22Rv1 (cell line): ENCODE results near the gene KIAA1217.
"Not testable (repeated sequence)": the region's sequence is repeated elsewhere in the genome, so short reads cannot be mapped to it uniquely, and the experiment has no call there.

Experiments
- H3K27ac ChIP-seq: fragments of 450-650 bp; 2 replicates; pipeline ENCODE4 v1.5.1; 2017
- ZFX ChIP-seq: fragments of 450-650 bp; IDR thresholded peaks from 2 replicates; pipeline ENCODE4 v1.6.1; 2017; ENCODE audit warnings: antibody characterized with exemption, borderline replicate concordance
- TF ChIP-seq, protein P1 (sequence below): fragments of 450-650 bp; IDR thresholded peaks from 2 replicates; pipeline ENCODE4 v1.5.1; 2017; ENCODE audit warnings: mild to moderate bottlenecking

Gene KIAA1217

DNA sequence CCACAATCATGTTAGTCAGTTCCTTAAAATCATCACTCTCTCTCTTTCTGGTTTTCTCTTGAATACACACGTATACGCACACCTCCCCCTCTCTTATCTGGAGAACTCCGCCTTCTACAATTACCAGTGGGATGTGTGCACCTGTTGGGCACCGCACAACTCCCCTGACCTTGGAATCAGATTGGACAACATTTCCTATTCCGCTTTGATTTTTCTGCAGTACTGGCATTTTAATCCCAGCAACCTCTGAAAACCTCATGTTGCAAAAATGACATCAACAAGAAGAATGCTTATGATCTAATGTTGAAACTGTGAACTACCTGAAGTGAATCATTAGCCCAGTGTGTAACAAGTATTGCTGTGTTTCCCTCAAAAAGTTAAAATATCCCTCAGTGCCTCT is 109.6 kb downstream of the KIAA1217 start:
- TF ChIP-seq, protein P1, sequence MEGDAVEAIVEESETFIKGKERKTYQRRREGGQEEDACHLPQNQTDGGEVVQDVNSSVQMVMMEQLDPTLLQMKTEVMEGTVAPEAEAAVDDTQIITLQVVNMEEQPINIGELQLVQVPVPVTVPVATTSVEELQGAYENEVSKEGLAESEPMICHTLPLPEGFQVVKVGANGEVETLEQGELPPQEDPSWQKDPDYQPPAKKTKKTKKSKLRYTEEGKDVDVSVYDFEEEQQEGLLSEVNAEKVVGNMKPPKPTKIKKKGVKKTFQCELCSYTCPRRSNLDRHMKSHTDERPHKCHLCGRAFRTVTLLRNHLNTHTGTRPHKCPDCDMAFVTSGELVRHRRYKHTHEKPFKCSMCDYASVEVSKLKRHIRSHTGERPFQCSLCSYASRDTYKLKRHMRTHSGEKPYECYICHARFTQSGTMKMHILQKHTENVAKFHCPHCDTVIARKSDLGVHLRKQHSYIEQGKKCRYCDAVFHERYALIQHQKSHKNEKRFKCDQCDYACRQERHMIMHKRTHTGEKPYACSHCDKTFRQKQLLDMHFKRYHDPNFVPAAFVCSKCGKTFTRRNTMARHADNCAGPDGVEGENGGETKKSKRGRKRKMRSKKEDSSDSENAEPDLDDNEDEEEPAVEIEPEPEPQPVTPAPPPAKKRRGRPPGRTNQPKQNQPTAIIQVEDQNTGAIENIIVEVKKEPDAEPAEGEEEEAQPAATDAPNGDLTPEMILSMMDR, result no peak
- TF ChIP-seq ZFX, result no peak
- no peak overlapping the region for H3K27ac ChIP-seq

DNA sequence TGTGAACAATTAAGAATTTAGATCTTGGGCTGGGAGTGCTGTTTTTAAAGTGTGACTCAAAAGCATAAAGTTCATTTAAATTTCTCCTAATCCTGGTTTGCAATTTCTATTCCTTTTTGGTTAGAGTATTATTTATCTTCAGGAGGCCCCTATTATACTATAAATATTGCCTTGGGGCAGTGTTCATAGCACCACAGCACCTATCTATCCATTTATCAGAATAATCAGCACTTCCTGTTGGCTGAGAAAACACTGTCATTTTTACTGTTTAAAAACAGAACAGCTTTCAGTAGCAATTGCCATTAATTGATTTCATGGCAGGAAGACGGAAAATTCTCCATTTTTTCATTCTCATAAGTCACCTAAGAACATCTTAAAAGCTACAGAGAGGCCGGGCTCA is 111.4 kb downstream of the KIAA1217 start:
- no peak overlapping the region for H3K27ac ChIP-seq
- no peak for TF ChIP-seq ZFX
- TF ChIP-seq, protein P1, result no peak

DNA sequence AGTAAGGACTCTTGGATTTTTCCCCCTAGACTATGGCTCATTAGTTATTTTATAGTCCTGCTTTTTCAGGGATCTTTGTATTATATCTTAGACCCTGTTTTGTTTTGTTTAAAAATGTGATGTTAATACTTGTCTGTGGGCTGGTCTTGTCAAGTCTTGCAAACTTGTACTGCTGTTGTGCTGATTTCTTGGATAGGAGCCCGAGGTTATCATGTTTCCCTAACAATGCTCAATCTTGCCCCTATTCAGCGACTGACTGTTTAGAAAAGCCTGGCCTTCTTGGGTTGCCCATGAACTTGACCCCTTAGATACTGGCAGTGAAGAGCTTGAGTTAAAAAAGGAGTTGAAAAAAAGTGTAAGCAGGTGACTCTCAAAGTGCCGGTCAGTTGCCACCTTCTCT is 115.7 kb downstream of the KIAA1217 start:
- no peak for TF ChIP-seq ZFX
- TF ChIP-seq, protein P1, result no peak
- H3K27ac ChIP-seq, result no peak overlapping the region

DNA sequence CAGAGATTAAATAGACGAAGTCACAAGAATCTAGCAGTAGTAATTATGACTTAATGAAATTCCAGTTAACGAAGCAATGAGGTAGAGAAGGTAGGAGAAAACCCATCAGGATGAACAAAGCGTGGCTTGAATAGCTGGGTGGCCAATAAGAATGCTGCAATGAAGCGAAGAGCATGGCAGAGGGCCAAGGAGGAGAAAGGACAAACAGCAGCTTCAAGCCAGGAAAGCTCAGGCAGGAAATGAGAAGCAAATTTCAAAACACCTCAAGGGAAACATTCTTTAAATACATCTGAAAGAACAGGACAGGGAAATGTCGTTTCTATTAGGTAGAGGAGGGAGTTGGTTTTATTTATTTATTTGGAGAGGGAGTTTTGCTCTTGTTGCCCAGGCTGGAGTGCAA is 122.5 kb downstream of the KIAA1217 start:
- no peak overlapping the region for H3K27ac ChIP-seq
- TF ChIP-seq ZFX, result no peak
- TF ChIP-seq, protein P1, result no peak

DNA sequence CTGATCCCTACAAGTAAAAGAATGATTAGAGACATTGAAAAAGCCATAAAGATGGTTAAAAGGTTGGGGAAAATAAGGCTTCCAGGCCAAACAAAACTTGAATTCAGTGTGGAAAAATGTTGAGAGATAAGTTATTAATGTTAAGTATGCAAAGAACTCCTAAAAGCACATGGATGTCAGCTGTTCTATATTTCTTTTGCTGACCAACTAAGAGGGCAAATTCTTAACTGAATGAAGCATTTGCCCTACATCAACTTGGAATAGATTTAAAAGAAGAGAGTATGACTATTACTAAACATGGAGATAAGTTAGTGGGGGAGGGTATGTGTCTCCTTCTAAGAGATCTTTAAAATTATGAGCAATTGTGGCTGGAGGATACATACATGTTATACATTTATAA is 124.8 kb downstream of the KIAA1217 start:
- H3K27ac ChIP-seq, result no peak overlapping the region
- TF ChIP-seq, protein P1, result no peak
- TF ChIP-seq ZFX, result no peak

DNA sequence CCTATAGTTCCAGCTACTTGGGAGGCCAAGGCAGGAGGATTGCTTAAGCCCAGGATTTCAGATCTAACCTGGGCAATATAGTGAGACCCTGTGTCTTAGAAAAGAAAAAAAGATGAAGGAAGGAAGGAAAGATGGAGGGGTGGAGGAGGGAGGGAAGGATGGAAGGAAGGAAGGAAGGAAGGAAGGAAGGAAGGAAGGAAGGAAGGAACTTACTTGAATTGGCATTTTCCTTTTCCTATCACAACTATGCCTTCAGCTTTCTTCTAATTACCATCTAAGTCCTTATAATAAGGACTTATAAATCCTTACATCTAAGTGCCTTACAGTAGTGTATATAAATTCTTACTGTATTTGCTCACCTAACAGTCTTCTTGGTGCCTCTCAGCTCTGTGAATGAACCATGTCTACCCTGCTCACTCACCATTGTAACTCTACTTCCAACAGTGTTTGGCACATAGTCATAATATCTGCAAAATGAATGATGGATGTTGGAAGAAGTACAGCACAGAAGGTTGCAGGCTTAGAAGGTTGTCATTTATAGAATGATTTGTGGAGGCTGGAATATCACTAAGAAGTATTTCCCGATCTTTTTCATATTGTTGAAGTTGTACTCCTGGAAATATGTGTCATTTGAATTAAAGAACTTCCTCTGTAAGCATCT is 125.5 kb downstream of the KIAA1217 start:
- TF ChIP-seq ZFX, result no peak
- TF ChIP-seq, protein P1, result no peak
- no peak overlapping the region for H3K27ac ChIP-seq

DNA sequence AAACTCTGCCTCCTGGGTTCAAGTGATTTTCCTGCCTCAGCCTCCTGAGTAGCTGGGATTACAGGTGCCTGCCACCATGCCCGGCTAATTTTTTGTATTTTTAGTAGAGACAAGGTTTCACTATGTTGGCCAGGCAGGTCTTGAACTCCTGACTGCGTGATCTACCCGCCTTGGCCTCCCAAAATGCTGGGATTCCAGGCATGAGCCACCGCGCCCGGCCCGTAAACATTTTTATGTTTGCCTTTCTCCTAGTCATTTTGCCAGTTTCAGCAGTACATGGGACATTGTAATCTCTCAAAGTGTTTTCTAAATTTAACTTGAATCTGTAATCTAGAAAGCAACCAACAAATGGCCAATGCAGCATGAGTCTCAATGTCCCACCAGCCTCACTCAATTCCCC is 128.8 kb downstream of the KIAA1217 start:
- not testable (repeated sequence) for H3K27ac ChIP-seq

DNA sequence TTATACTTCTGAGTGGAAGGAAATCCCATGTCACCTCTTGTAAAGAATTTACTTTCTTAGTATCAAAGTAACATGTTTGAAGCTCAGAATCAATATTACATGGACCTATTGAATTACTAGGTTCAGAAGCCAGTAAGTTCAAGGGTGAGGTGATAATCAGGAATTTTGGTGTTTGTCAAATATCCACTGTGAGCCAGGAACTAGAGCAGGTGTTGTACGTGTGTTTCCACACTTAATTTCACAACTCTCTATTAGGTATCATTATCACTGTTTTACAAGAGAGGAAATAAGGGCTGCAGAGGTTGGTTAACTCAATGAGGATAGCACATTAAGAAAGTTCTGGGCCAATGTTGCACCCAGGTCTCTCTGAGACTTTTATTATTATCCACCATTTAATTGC is 130.4 kb downstream of the KIAA1217 start:
- no peak overlapping the region for H3K27ac ChIP-seq
- no peak for TF ChIP-seq ZFX
- TF ChIP-seq, protein P1, result no peak
